MM.1S (cell line): ENCODE data around the gene DCDC1.

Experiments used
- DNase-seq: peaks from one replicate; pipeline ENCODE4 v3.0.0-alpha.2; 2015
- H2AFZ ChIP-seq: fragments of 300-600 bp; sonication (generic); 2 replicates; pipeline ENCODE4 v1.6.0; 2016; ENCODE audit warnings: antibody characterized with exemption, low read length
- H3F3A ChIP-seq: fragments of 300-600 bp; sonication (generic); 2 replicates; pipeline ENCODE4 v1.6.1; 2016; ENCODE audit warnings: mild to moderate bottlenecking, antibody characterized with exemption, low read length, moderate library complexity, mixed read lengths; ENCODE audit not compliant: insufficient read depth
- H3K27ac ChIP-seq: fragments of 300-600 bp; sonication (generic); 2 replicates; pipeline ENCODE4 v1.5.1; 2016; ENCODE audit warnings: mild to moderate bottlenecking, low read length
- H3K27me3 ChIP-seq: fragments of 300-600 bp; sonication (generic); replicated peaks from 2 replicates; pipeline ENCODE4 v1.6.0; 2016; ENCODE audit warnings: low read length; ENCODE audit not compliant: insufficient read depth
- H3K36me3 ChIP-seq: fragments of 300-600 bp; sonication (generic); replicated peaks from 2 replicates; pipeline ENCODE4 v1.6.1; 2016; ENCODE audit warnings: mild to moderate bottlenecking, low read length, mixed read lengths; ENCODE audit not compliant: insufficient read depth
- H3K4me1 ChIP-seq: fragments of 300-600 bp; sonication (generic); 2 replicates; pipeline ENCODE4 v1.6.1; 2016; ENCODE audit warnings: low read length, mixed read lengths
- H3K4me2 ChIP-seq: fragments of 300-600 bp; sonication (generic); 2 replicates; pipeline ENCODE4 v1.6.0; 2016; ENCODE audit warnings: low read depth, low read length
- H3K4me3 ChIP-seq: fragments of 300-600 bp; sonication (generic); 2 replicates; pipeline ENCODE4 v1.5.1; 2016; ENCODE audit warnings: low read length, mixed read lengths
- H3K79me2 ChIP-seq: fragments of 300-600 bp; sonication (generic); 2 replicates; pipeline ENCODE4 v1.6.1; 2016; ENCODE audit warnings: mixed run types, low read length, mixed read lengths
- H3K9ac ChIP-seq: fragments of 300-600 bp; sonication (generic); 2 replicates; pipeline ENCODE4 v1.6.1; 2016; ENCODE audit warnings: low read length, mixed read lengths
- H3K9me2 ChIP-seq: fragments of 300-600 bp; sonication (generic); replicated peaks from 2 replicates; pipeline ENCODE4 v1.6.1; 2016; ENCODE audit warnings: mild to moderate bottlenecking, low read length, mixed read lengths; ENCODE audit not compliant: insufficient read depth
- H3K9me3 ChIP-seq: fragments of 300-600 bp; sonication (generic); replicated peaks from 2 replicates; pipeline ENCODE4 v1.6.1; 2016; ENCODE audit warnings: mild to moderate bottlenecking, low read length, mixed read lengths; ENCODE audit not compliant: insufficient read depth
- H4K20me1 ChIP-seq: fragments of 300-600 bp; sonication (generic); 2 replicates; pipeline ENCODE4 v1.6.1; 2016; ENCODE audit warnings: mild to moderate bottlenecking, low read length, moderate library complexity, mixed read lengths; ENCODE audit not compliant: insufficient read depth
- EZH2 ChIP-seq: fragments of 300-600 bp; sonication (generic); optimal IDR thresholded peaks from 2 replicates; pipeline ENCODE3; 2017; ENCODE audit warnings: low read depth, mild to moderate bottlenecking, antibody characterized with exemption, low read length, mixed read lengths
- EZH2phosphoT487 ChIP-seq: fragments of 300-600 bp; sonication (generic); IDR thresholded peaks from 2 replicates; pipeline ENCODE4 v1.6.1; 2018; ENCODE audit warnings: antibody characterized with exemption, low read length
- TF ChIP-seq, protein P1 (sequence below): fragments of 300-600 bp; sonication (generic); IDR thresholded peaks from 2 replicates; pipeline ENCODE4 v1.5.1; 2016; ENCODE audit warnings: antibody characterized with exemption, low read length, mixed read lengths

The DCDC1 gene

DNA sequence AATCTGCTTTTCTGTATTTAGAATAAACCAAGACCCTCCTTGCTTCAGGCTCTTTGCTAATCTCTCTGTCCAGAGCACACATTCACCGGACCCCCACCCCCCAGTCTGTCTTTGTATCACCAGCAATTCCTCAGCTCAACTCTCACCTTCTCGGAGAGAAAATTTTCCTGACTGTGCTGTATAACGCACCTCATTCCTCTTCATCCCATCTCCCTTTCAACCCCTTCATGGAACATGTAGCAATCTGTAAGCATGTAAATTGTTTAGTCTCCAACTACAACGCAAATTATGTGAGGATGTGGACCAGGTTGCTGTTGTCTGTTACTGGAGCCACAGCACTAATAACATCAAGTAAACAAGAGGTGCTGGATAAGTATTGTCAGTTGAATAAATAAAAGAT, 349.8 kb downstream of the DCDC1 start:
- Histone ChIP-seq H3F3A (no peaks in the 10 kb centered on the region), H3K9me2 (no peaks in the 10 kb centered on the region; the same call in 1 of the 2 replicates), H3K27ac (no peak overlapping the region), H3K79me2 (no peaks in the 10 kb centered on the region), H3K4me3 (no peak overlapping the region), H3K27me3 (no peaks in the 10 kb centered on the region), H3K36me3 (no peaks in the 10 kb centered on the region), H3K4me2 (no peak overlapping the region), H4K20me1 (no peaks in the 10 kb centered on the region), H3K9ac (no peak overlapping the region), H3K4me1 (no peaks in the 10 kb centered on the region), H3K9me3 (no peaks in the 10 kb centered on the region), H2AFZ (no peak overlapping the region)
- DNase-seq: no peak
- no peak for TF ChIP-seq EZH2
- TF ChIP-seq EZH2phosphoT487: no peak
- TF ChIP-seq, protein P1, sequence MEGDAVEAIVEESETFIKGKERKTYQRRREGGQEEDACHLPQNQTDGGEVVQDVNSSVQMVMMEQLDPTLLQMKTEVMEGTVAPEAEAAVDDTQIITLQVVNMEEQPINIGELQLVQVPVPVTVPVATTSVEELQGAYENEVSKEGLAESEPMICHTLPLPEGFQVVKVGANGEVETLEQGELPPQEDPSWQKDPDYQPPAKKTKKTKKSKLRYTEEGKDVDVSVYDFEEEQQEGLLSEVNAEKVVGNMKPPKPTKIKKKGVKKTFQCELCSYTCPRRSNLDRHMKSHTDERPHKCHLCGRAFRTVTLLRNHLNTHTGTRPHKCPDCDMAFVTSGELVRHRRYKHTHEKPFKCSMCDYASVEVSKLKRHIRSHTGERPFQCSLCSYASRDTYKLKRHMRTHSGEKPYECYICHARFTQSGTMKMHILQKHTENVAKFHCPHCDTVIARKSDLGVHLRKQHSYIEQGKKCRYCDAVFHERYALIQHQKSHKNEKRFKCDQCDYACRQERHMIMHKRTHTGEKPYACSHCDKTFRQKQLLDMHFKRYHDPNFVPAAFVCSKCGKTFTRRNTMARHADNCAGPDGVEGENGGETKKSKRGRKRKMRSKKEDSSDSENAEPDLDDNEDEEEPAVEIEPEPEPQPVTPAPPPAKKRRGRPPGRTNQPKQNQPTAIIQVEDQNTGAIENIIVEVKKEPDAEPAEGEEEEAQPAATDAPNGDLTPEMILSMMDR: no peak

DNA sequence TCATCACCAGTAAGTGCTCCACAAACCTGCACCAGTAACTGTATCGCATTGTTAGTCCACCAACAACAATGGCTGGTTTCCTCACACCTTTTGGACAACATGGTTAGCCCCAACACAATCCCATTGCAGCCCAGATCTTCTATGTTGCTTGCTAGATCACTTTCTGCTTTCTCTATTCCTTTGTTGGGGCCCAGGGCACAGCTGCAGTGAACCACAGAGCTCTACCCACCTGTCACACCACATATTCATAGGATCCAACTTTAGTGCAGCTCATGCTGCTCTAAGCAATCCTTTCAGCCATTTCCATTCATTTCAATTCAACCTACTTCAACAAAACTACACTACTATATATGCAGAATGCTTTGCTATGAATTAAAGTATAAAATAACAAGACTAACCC, 364.3 kb downstream of the DCDC1 start:
- no peaks in the 10 kb centered on the region for H3K9me3 ChIP-seq
- H3K36me3 ChIP-seq: no peaks in the 10 kb centered on the region
- H4K20me1 ChIP-seq: no peaks in the 10 kb centered on the region
- no peak overlapping the region for H3K4me3 ChIP-seq
- no peak overlapping the region for H3K27ac ChIP-seq
- H3K4me2 ChIP-seq: no peak overlapping the region
- H2AFZ ChIP-seq: no peak overlapping the region
- no peak overlapping the region for H3K9ac ChIP-seq
- no peaks in the 10 kb centered on the region for H3K27me3 ChIP-seq
- peak; percentile 14 for DNase-seq
- H3K79me2 ChIP-seq: no peaks in the 10 kb centered on the region
- H3K9me2 ChIP-seq: no peaks in the 10 kb centered on the region
- no peak for TF ChIP-seq EZH2phosphoT487
- TF ChIP-seq, protein P1: no peak
- TF ChIP-seq EZH2: no peak
- no peaks in the 10 kb centered on the region for H3K4me1 ChIP-seq
- H3F3A ChIP-seq: no peaks in the 10 kb centered on the region

DNA sequence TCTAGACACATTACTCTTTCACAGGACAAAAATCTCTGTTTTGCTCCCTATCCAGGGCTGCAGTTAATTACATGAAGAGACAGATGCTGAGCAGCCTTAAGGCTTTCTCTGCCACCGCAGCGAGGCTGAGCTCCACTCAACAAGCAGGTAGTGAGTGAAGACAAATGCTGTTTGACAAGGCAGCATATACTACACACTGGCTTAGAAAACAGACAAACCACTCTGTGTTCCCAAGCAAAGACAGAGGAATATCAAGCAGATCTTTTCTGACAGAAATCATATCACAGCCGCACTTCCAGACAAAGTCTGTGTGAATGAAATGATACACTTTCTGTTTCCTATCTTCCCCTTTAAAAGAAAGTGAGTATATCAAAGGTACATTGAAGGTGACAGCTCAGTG, 368.1 kb downstream of the DCDC1 start:
- no peak for DNase-seq
- no peak overlapping the region for H3K4me3 ChIP-seq

More for the DNA sequence above, 368.1 kb downstream of the DCDC1 start:
- Histone ChIP-seq H3K79me2 (no peaks in the 10 kb centered on the region), H3K4me1 (no peaks in the 10 kb centered on the region), H3K27ac (no peak overlapping the region), H4K20me1 (no peaks in the 10 kb centered on the region), H3K9ac (no peak overlapping the region), H3K4me2 (no peak overlapping the region), H3K27me3 (no peaks in the 10 kb centered on the region), H3K9me3 (no peaks in the 10 kb centered on the region), H2AFZ (no peak overlapping the region), H3K36me3 (no peaks in the 10 kb centered on the region), H3F3A (no peaks in the 10 kb centered on the region), H3K9me2 (no peaks in the 10 kb centered on the region)
- TF ChIP-seq EZH2: no peak
- no peak for TF ChIP-seq EZH2phosphoT487
- TF ChIP-seq, protein P1: no peak
